ENCODE results near the gene VIPAS39.

DNA sequence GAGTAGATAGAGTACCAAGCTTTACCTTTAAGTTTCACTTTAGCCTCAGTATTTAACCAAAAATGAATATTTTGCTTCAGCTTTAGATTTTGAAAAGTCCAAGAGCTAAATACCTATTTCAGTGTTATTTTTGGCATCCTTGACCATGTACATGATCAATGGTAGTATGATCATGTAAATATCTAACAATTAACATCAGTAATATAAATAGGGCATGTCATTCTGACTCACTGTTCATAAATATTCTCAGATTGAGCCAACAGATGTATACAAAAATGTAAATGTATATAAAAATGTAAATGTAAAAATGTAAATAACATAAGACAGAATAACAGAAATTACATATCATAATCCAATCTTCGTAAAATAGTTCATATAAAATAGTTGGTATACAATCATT is 18.8 kb downstream of the VIPAS39 start:
- TF ChIP-seq SP1 (IDR thresholded peaks at IDR 0.05), result no peak
- no peak for TF ChIP-seq FOXM1 (IDR thresholded peaks at IDR 0.05; ENCODE audit: borderline replicate concordance)
- TF ChIP-seq NFRKB (IDR thresholded peaks at IDR 0.05), result no peak
- TF ChIP-seq, protein P1, sequence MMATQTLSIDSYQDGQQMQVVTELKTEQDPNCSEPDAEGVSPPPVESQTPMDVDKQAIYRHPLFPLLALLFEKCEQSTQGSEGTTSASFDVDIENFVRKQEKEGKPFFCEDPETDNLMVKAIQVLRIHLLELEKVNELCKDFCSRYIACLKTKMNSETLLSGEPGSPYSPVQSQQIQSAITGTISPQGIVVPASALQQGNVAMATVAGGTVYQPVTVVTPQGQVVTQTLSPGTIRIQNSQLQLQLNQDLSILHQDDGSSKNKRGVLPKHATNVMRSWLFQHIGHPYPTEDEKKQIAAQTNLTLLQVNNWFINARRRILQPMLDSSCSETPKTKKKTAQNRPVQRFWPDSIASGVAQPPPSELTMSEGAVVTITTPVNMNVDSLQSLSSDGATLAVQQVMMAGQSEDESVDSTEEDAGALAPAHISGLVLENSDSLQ (IDR thresholded peaks at IDR 0.05), result no peak
- no peak for TF ChIP-seq ELF4 (IDR thresholded peaks at IDR 0.05)
- TF ChIP-seq SUZ12 (IDR thresholded peaks at IDR 0.05), result no peak
- no peak for TF ChIP-seq CTBP1 (IDR thresholded peaks at IDR 0.05; ENCODE audit: borderline replicate concordance)
- no peak for TF ChIP-seq FOXA1 (IDR thresholded peaks at IDR 0.05)
- no peak for TF ChIP-seq ZNF384 (IDR thresholded peaks at IDR 0.05)
- no peak for TF ChIP-seq LEF1 (IDR thresholded peaks at IDR 0.05; ENCODE audit: borderline replicate concordance)
- no peak for TF ChIP-seq BHLHE40 (IDR thresholded peaks at IDR 0.05; ENCODE audit: borderline replicate concordance)
- TF ChIP-seq L3MBTL2 (conservative IDR thresholded peaks at IDR 0.05), result no peak
